Ishikawa (cell line): ENCODE results near the gene TRAPPC5.
A peak's percentile ranks its signal among the peaks of the same experiment; 100 is the strongest.

Source experiments
- CEBPB ChIP-seq: IDR thresholded peaks from 2 replicates; pipeline ENCODE4 v1.6.1; 2012
- CREB1 ChIP-seq: IDR thresholded peaks from 2 replicates; pipeline ENCODE4 v1.6.1; 2012; ENCODE audit warnings: low read depth
- EGR1 ChIP-seq: IDR thresholded peaks from 2 replicates; pipeline ENCODE4 v1.6.1; 2012
- EP300 ChIP-seq: IDR thresholded peaks from 2 replicates; pipeline ENCODE4 v1.6.1; 2012; ENCODE audit warnings: borderline replicate concordance
- FOXM1 ChIP-seq: IDR thresholded peaks from 2 replicates; pipeline ENCODE4 v1.6.1; 2012; ENCODE audit warnings: low read depth, borderline replicate concordance
- MAX ChIP-seq: IDR thresholded peaks from 2 replicates; pipeline ENCODE4 v1.6.1; 2012
- NFIC ChIP-seq: IDR thresholded peaks from 2 replicates; pipeline ENCODE4 v1.6.1; 2012
- RAD21 ChIP-seq: IDR thresholded peaks from 2 replicates; pipeline ENCODE4 v1.6.1; 2012; ENCODE audit warnings: low read depth
- REST ChIP-seq: IDR thresholded peaks from 2 replicates; pipeline ENCODE4 v1.6.1; 2012; ENCODE audit warnings: low read depth, mild to moderate bottlenecking
- TAF1 ChIP-seq: IDR thresholded peaks from 2 replicates; pipeline ENCODE4 v1.6.1; 2012; ENCODE audit warnings: low read depth, mild to moderate bottlenecking
- TCF12 ChIP-seq: IDR thresholded peaks from 2 replicates; pipeline ENCODE4 v1.6.1; 2012; ENCODE audit warnings: low read depth
- TEAD4 ChIP-seq: IDR thresholded peaks from 2 replicates; pipeline ENCODE4 v1.6.1; 2012
- USF1 ChIP-seq: IDR thresholded peaks from 2 replicates; pipeline ENCODE4 v1.6.1; 2012
- YY1 ChIP-seq: IDR thresholded peaks from 2 replicates; pipeline ENCODE4 v1.6.1; 2012; ENCODE audit warnings: low read depth
- ZBTB7A ChIP-seq: IDR thresholded peaks from 2 replicates; pipeline ENCODE4 v1.6.1; 2012; ENCODE audit warnings: low read depth

Gene TRAPPC5

GRCh38 chr19:7733376-7733775, 52.7 kb downstream of the TRAPPC5 start:
- TF ChIP-seq TEAD4 (no peak), USF1 (no peak), CEBPB (no peak), YY1 (no peak), MAX (no peak), RAD21 (no peak), CREB1 (no peak), TAF1 (no peak)

- TF ChIP-seq REST (peak; percentile 23; the same call in 1 of the 2 replicates), TEAD4 (no peak), CEBPB (peak; percentile 77)
Observed at GRCh38 chr19:7734220-7735203, 53.9 kb downstream of the TRAPPC5 start.

- no peak for TF ChIP-seq FOXM1
- no peak for TF ChIP-seq EGR1
- TF ChIP-seq MAX, result no peak
- TF ChIP-seq CREB1, result no peak
- no peak for TF ChIP-seq YY1
- no peak for TF ChIP-seq TCF12
- TF ChIP-seq NFIC, result no peak
- TF ChIP-seq ZBTB7A, result no peak
- no peak for TF ChIP-seq CEBPB
- no peak for TF ChIP-seq USF1
- TF ChIP-seq RAD21, result no peak
- TF ChIP-seq REST, result no peak
Observed at GRCh38 chr19:7736148-7736547, 55.5 kb downstream of the TRAPPC5 start.

GRCh38 chr19:7737215-7737614, 56.6 kb downstream of the TRAPPC5 start:
- no peak for TF ChIP-seq TCF12
- TF ChIP-seq ZBTB7A, result no peak
- no peak for TF ChIP-seq MAX
- no peak for TF ChIP-seq TEAD4
- TF ChIP-seq EP300, result no peak
- TF ChIP-seq USF1, result no peak
- TF ChIP-seq REST, result no peak
- no peak for TF ChIP-seq EGR1
- TF ChIP-seq FOXM1, result no peak
- no peak for TF ChIP-seq CREB1
- no peak for TF ChIP-seq CEBPB
- TF ChIP-seq TAF1, result no peak
- TF ChIP-seq RAD21, result no peak
- TF ChIP-seq NFIC, result no peak
- TF ChIP-seq YY1, result no peak
